Right lobe of liver (tissue), 6 donors: ENCODE results near the gene PCDHGC3. TPM values are rescaled to one million over a fixed set of nuclear protein-coding genes. Genes with fewer than 3 reads are reported as not detected.

Experiments used
- ATAC-seq, 4 donors: fragments of 200-7000 bp; cut with Tn5 transposase; one replicate each; pipeline ENCODE4 v1.9.1; 2020; ENCODE audit warnings: mild to moderate bottlenecking in 4 of 4, moderate library complexity in 4 of 4
- DNase-seq, 3 donors: peaks; one replicate each; pipeline ENCODE4 v3.0.0-alpha.2; 2020
- H3K27ac ChIP-seq, 3 donors: fragments of 200-600 bp; one replicate each; pipeline ENCODE4 v1.8.0; 2022
- H3K27me3 ChIP-seq, 2 donors: fragments of 200-600 bp; one replicate each; pipeline ENCODE4 v1.8.0; 2022
- H3K36me3 ChIP-seq, 4 donors: fragments of 200-600 bp; sonication (generic) in 1 of 4; one replicate each; pipeline versions ENCODE4 v1.5.1 to v1.8.0; 2017 to 2022; ENCODE audit warnings: control low read depth in 1 of 4
- H3K4me1 ChIP-seq, 4 donors: fragments of 200-600 bp; sonication (generic) in 1 of 4; one replicate each; pipeline versions ENCODE4 v1.5.1 to v1.8.0; 2017 to 2022; ENCODE audit warnings: control low read depth in 1 of 4
- H3K4me3 ChIP-seq, 3 donors: fragments of 200-600 bp; one replicate each; pipeline ENCODE4 v1.8.0; 2022
- H3K9me3 ChIP-seq, 4 donors: fragments of 200-600 bp; sonication (generic) in 1 of 4; one replicate each; pipeline versions ENCODE4 v1.5.1 to v1.8.0; 2017 to 2022; ENCODE audit warnings: control low read depth in 1 of 4
- POLR2A ChIP-seq: fragments of 450-650 bp; IDR thresholded peaks from one replicate; pipeline ENCODE4 v1.6.1; 2017; ENCODE audit warnings: antibody characterized with exemption, mild to moderate bottlenecking
- WGBS: methylation state at CpG from one replicate; pipeline ENCODE4 v1.1.6; 2018; ENCODE audit warnings: low coverage, low lambda C conversion rate; ENCODE audit not compliant: insufficient coverage; ENCODE audit errors: missing lambda C conversion rate; 5-methylcytosine and 5-hydroxymethylcytosine counted together
- intact Hi-C, 2 donors: fragments of 100-400 bp; cut with DNase I; formaldehyde crosslinking; loops; one replicate each; pipeline versions ENCODE4 v1.11.2 to v1.14.1; 2022
- total RNA-seq, 6 experiments: library from RNA; depleted of rRNA in 2 of 6; stranded (reverse); fragments of >200 nt in 2 of 6; fragmentation: NEBNext Ultra II Directional in 3 of 6; extraction: Animal tissue kit (Norgen Biotek cat#: 25700) in 3 of 6; gene quantifications; one replicate each; pipeline versions ENCODE4 v1.1.0 to v1.2.4, GENCODE V29; 2016 to 2023
- TF ChIP-seq, protein P1 (sequence below), 4 donors: fragments of 200-600 bp in 3 of 4; fragments of 450-650 bp in 1 of 4; IDR thresholded peaks; one replicate each; pipeline versions ENCODE4 v1.5.1 to v1.8.0; 2016 to 2022; ENCODE audit warnings: antibody characterized with exemption in 4 of 4, mild to moderate bottlenecking in 2 of 4
- donor health status: DM: no; HTN: yes; CAD: no.
- donor health status: DM: no; HTN: no; CAD: no.
- donor health status: DM: no; HTN: no; CAD: no.
- donor health status: DM: no; HTN: yes; CAD: no.
- donor health status: DM: no; HTN: yes; CAD: no.

Gene PCDHGC3
- total RNA-seq, 6 experiments from 2014 or later = 6.1 to 10.6 (median 7.6) TPM

DNA sequence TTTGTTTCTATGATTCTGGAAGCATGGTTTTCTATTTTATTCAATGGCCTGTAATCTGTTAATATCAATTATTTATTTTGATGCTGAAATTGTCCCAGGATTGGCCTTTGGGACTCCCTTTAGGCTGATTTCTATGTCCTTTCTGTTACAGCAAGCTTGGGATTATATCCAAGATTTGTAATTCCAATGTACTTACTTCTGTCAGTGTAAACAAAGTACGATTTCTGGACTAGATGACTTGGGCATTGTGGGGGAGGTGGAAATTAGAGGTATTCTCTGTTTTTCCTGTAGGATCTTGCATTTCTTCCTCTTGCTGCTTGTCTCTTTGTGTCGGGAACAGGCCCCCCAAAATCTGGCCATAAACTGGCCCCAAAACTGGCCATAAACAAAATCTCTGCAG lies 41.8 kb upstream of the PCDHGC3 start:
- no peaks in the 10 kb centered on the region for H3K27me3 ChIP-seq
- intact Hi-C loops = no loop called here

DNA sequence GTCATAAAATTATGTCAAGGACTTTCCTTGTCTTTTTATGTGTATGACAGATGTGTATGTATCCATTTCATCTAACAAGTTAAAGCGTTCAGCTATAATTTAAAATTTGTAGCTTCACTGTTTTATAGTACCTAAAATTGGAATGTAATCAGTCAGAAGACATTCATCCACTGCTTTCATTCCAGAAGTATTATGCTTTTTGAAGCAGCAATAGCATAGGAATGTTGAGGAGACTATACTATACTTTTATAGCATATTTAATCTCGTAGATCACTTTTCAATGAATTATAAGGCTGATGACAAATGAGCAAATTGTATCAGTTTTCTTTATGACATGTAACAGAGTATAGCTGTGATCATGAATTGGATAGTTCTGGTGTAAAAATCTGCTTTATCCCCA lies 38.5 kb upstream of the PCDHGC3 start:
- ATAC-seq = no peak
- no peak for TF ChIP-seq POLR2A
- TF ChIP-seq, protein P1, sequence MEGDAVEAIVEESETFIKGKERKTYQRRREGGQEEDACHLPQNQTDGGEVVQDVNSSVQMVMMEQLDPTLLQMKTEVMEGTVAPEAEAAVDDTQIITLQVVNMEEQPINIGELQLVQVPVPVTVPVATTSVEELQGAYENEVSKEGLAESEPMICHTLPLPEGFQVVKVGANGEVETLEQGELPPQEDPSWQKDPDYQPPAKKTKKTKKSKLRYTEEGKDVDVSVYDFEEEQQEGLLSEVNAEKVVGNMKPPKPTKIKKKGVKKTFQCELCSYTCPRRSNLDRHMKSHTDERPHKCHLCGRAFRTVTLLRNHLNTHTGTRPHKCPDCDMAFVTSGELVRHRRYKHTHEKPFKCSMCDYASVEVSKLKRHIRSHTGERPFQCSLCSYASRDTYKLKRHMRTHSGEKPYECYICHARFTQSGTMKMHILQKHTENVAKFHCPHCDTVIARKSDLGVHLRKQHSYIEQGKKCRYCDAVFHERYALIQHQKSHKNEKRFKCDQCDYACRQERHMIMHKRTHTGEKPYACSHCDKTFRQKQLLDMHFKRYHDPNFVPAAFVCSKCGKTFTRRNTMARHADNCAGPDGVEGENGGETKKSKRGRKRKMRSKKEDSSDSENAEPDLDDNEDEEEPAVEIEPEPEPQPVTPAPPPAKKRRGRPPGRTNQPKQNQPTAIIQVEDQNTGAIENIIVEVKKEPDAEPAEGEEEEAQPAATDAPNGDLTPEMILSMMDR (IDR thresholded peaks at IDR 0.05) = no peak

More for the DNA sequence above, 41.8 kb upstream of the PCDHGC3 start:
- DNase-seq (no peak), ATAC-seq (no peak)
- WGBS = 46% methylated on average over 2 of the region's 2 CpGs
- Histone ChIP-seq H3K36me3 (no peaks in the 10 kb centered on the region), H3K4me1 (no peaks in the 10 kb centered on the region), H3K27ac (no peak overlapping the region), H3K9me3 (peaks cover 0 to 7% (median 2%) of the 10 kb centered on the region in 4 donors), H3K4me3 (no peak overlapping the region)
- TF ChIP-seq, protein P1 (IDR thresholded peaks at IDR 0.05) = no peak
- no peak for TF ChIP-seq POLR2A

DNA sequence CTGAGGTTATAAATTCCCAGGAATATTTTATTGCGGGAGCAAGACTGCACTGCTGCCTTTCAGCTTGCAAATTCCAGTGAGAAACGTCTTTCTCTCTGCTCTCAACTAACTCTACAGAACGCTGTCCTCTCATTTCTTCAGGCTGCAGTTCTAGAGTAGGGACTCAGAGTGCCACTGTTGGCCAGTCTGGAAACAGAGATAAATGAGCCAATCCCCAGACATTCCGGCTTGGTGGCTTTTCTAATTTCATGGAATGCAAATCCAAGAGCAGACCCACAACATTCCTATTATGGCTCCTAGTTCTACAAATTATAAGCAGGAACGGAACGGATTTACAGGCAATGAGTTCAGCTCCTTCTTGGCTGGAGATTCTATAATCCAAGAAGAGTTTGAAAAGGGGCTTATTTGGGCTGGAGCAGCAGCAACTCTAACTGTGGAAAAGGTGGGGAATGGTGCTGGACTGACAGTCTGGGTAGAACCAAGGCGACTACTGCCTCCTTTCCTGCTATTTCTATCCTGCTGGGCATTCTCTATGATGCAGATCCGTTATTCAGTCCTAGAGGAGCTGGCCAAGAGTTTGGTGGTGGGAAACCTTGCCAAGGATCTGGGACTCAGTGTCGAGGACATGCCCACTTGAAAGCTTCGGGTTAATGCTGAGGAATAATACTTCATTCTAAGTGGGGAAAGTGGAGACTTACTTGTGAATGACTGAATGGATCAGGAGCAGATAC lies 36.2 kb upstream of the PCDHGC3 start:
- H3K27me3 ChIP-seq = no peaks in the 10 kb centered on the region
- H3K4me1 ChIP-seq = no peaks in the 10 kb centered on the region
- no peak for TF ChIP-seq POLR2A
- TF ChIP-seq, protein P1 (IDR thresholded peaks at IDR 0.05) = no peak
- no peaks in the 10 kb centered on the region for H3K9me3 ChIP-seq
- intact Hi-C loops = no loop called here
- H3K36me3 ChIP-seq = no peaks in the 10 kb centered on the region
- WGBS = 68% methylated on average over 10 of the region's 10 CpGs
- H3K27ac ChIP-seq = no peak overlapping the region
- DNase-seq (no peak), ATAC-seq (no peak)
- no peak overlapping the region for H3K4me3 ChIP-seq

More for the DNA sequence above, 38.5 kb upstream of the PCDHGC3 start:
- Histone ChIP-seq H3K4me1 (no peaks in the 10 kb centered on the region), H3K36me3 (no peaks in the 10 kb centered on the region), H3K9me3 (no peaks in the 10 kb centered on the region), H3K4me3 (no peak overlapping the region), H3K27me3 (no peaks in the 10 kb centered on the region), H3K27ac (no peak overlapping the region)
- intact Hi-C loops = no loop called here
- WGBS = 88% methylated on average over 2 of the region's 2 CpGs
- no peak for DNase-seq

DNA sequence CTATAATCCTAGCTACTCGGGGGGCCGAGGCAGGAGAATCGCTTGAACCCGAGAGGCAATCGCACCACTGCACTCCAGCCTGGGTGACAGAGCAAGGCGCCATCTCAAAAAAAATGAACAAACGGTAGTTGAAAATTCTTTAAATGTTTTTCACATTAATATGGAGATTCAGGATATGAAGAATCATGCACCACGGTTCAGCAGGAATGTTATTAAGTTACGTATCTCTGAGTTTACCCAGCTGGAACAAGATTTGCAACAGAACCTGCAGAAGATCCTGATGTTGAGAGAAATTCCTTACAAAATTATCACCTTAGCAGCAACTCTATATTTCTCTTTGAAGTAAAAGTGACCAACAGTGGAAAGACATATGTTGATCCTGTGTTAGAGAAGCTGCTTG lies 35.4 kb upstream of the PCDHGC3 start:
- TF ChIP-seq POLR2A = no peak
- TF ChIP-seq, protein P1 (IDR thresholded peaks at IDR 0.05) = no peak
- Histone ChIP-seq H3K9me3 (no peaks in the 10 kb centered on the region), H3K27ac (no peak overlapping the region), H3K4me1 (no peaks in the 10 kb centered on the region), H3K36me3 (no peaks in the 10 kb centered on the region), H3K4me3 (no peak overlapping the region), H3K27me3 (no peaks in the 10 kb centered on the region)
- 87% methylated on average over 9 of the region's 9 CpGs for WGBS
- DNase-seq (no peak), ATAC-seq (no peak)
- intact Hi-C loops = no loop called here
